Testis (tissue), 3 donors: ENCODE results near the gene TMEM184A. TPM values are rescaled to one million over a fixed set of nuclear protein-coding genes. Genes with fewer than 3 reads are reported as not detected.
A peak's percentile ranks its signal among the peaks of the same experiment; 100 is the strongest.

Source experiments
- DNase-seq: peaks from one replicate; pipeline ENCODE4 v3.0.0-alpha.2; 2019
- H3K27ac ChIP-seq, 2 donors: fragments of 200-600 bp; sonication (generic); one replicate each; pipeline ENCODE4 v1.5.1; 2019
- H3K27me3 ChIP-seq: fragments of 200-600 bp; sonication (generic); one replicate; pipeline ENCODE4 v1.5.1; 2019
- H3K36me3 ChIP-seq: fragments of 200-600 bp; sonication (generic); one replicate; pipeline ENCODE4 v1.5.1; 2017; ENCODE audit warnings: low read depth; ENCODE audit errors: missing control alignments
- H3K4me1 ChIP-seq: fragments of 200-600 bp; sonication (generic); one replicate; pipeline ENCODE4 v1.5.1; 2019
- H3K4me3 ChIP-seq, 2 donors: fragments of 200-600 bp; sonication (generic); one replicate each; pipeline ENCODE4 v1.5.1; 2017 to 2019
- H3K9me3 ChIP-seq: fragments of 200-600 bp; sonication (generic); one replicate; pipeline ENCODE4 v1.5.1; 2017
- CTCF ChIP-seq, 3 experiments: fragments of 450-650 bp in 2 of 3; fragments of 200-600 bp in 1 of 3; sonication (generic) in 1 of 3; IDR thresholded peaks; one replicate each; pipeline ENCODE4 v1.5.1; 2016 to 2019; ENCODE audit warnings: antibody characterized with exemption in 3 of 3, mild to moderate bottlenecking in 2 of 3, moderate library complexity in 1 of 3
- POLR2A ChIP-seq: fragments of 450-650 bp; IDR thresholded peaks from one replicate; pipeline ENCODE4 v1.6.1; 2017; ENCODE audit warnings: antibody characterized with exemption, mild to moderate bottlenecking, moderate library complexity
- WGBS, 2 donors: methylation state at CpG; one replicate each; pipeline ENCODE4 v1.1.5; 2018; 5-methylcytosine and 5-hydroxymethylcytosine counted together
- intact Hi-C: fragments of 100-400 bp; cut with DNase I; formaldehyde crosslinking; loops from one replicate; pipeline ENCODE4 v1.15.1; 2023; ENCODE audit warnings: low total_unique reads
- polyA plus RNA-seq: library from polyadenylated mRNA; stranded (reverse); fragments of 350-450 nt; fragmentation: Illumina TruSeq; extraction: RNeasy Lipid Tissue Mini Kit (QIAGEN cat#74804); gene quantifications from one replicate; pipeline ENCODE4 v1.2.3, GENCODE V29; 2014; ENCODE audit warnings: low read depth, low replicate concordance; ENCODE audit not compliant: insufficient read depth
- total RNA-seq, 2 donors: library from RNA; depleted of rRNA; stranded (reverse); fragments of >200 nt; gene quantifications; one replicate each; pipeline ENCODE4 v1.2.3, GENCODE V29; 2016

Gene TMEM184A
- total and polyA plus RNA-seq, 3 donors from 2014 or later = 7.1 to 20.9 (median 18.7) TPM

- 71 to 85% methylated on average over 4 of the region's 4 CpGs for WGBS, 2 donors
- intact Hi-C loops = no loop called here
- H3K27ac ChIP-seq = no peak overlapping the region
- DNase-seq = no peak
- no peaks in the 10 kb centered on the region for H3K9me3 ChIP-seq
- no peaks in the 10 kb centered on the region for H3K4me1 ChIP-seq
- no peak overlapping the region for H3K4me3 ChIP-seq
- TF ChIP-seq CTCF (IDR thresholded peaks at IDR 0.05) (no peak), POLR2A (no peak)
- no peaks in the 10 kb centered on the region for H3K27me3 ChIP-seq
- no peaks in the 10 kb centered on the region for H3K36me3 ChIP-seq
Measured at GRCh38 chr7:1514995-1515401, 41.0 kb downstream of the TMEM184A start.

- Histone ChIP-seq H3K36me3 (no peaks in the 10 kb centered on the region), H3K9me3 (no peaks in the 10 kb centered on the region), H3K27ac (no peak overlapping the region), H3K27me3 (no peaks in the 10 kb centered on the region), H3K4me1 (no peaks in the 10 kb centered on the region), H3K4me3 (no peak overlapping the region)
- intact Hi-C loops = no loop called here
- 82 to 90% methylated on average over 6 to 12 of the region's 12 CpGs for WGBS, 2 donors
- TF ChIP-seq CTCF (IDR thresholded peaks at IDR 0.05) = no peak
- no peak for TF ChIP-seq POLR2A
- DNase-seq = no peak
Measured at GRCh38 chr7:1514407-1514806, 41.6 kb downstream of the TMEM184A start.

GRCh38 chr7:1513657-1514095 is 42.3 kb downstream of the TMEM184A start:
- no peaks in the 10 kb centered on the region for H3K36me3 ChIP-seq
- H3K27me3 ChIP-seq = no peaks in the 10 kb centered on the region
- H3K4me1 ChIP-seq = no peaks in the 10 kb centered on the region
- intact Hi-C loops = no loop called here
- TF ChIP-seq POLR2A (no peak), CTCF (IDR thresholded peaks at IDR 0.05) (no peak)
- WGBS, 2 donors = 42 to 45% methylated on average over 13 to 20 of the region's 20 CpGs
- H3K9me3 ChIP-seq = no peaks in the 10 kb centered on the region
- H3K27ac ChIP-seq = peak overlapping the region in 1 of 2 donors; percentile 74
- no peak overlapping the region for H3K4me3 ChIP-seq
- DNase-seq = no peak

GRCh38 chr7:1512781-1513656 is 43.0 kb downstream of the TMEM184A start:
- H3K27ac ChIP-seq = peak overlapping the region in 1 of 2 donors; percentile 74
- no peaks in the 10 kb centered on the region for H3K27me3 ChIP-seq
- H3K4me3 ChIP-seq = no peak overlapping the region
- no peaks in the 10 kb centered on the region for H3K36me3 ChIP-seq
- DNase-seq = no peak
- no peaks in the 10 kb centered on the region for H3K4me1 ChIP-seq
- TF ChIP-seq POLR2A (no peak), CTCF (IDR thresholded peaks at IDR 0.05) (no peak)
- WGBS, 2 donors = 76 to 90% methylated on average over 12 to 35 of the region's 35 CpGs
- intact Hi-C loops = no loop called here
- no peaks in the 10 kb centered on the region for H3K9me3 ChIP-seq
